KMS-11 (cell line): Measurements from ENCODE around the gene PDZD2.

ENCODE experiments used
- H2AFZ ChIP-seq: fragments of 200-600 bp; sonication (generic); 2 replicates; pipeline ENCODE4 v1.6.1; 2016; ENCODE audit warnings: antibody characterized with exemption, mixed run types, low read depth
- H3K27ac ChIP-seq: fragments of 200-600 bp; sonication (generic); 2 replicates; pipeline ENCODE4 v1.6.1; 2016; ENCODE audit warnings: mild to moderate bottlenecking, mixed run types
- H3K27me3 ChIP-seq: fragments of 200-600 bp; sonication (generic); 2 replicates; pipeline ENCODE4 v1.6.1; 2017; ENCODE audit warnings: mild to moderate bottlenecking, low read depth, mixed run types, moderate library complexity; ENCODE audit not compliant: insufficient read depth
- H3K36me3 ChIP-seq: fragments of 200-600 bp; sonication (generic); 2 replicates; pipeline ENCODE4 v1.6.1; 2017; ENCODE audit warnings: mild to moderate bottlenecking, mixed run types; ENCODE audit not compliant: insufficient read depth
- H3K4me1 ChIP-seq: fragments of 200-600 bp; sonication (generic); 2 replicates; pipeline ENCODE4 v1.6.1; 2016; ENCODE audit warnings: mild to moderate bottlenecking, low read depth, mixed run types; ENCODE audit not compliant: poor library complexity, severe bottlenecking
- H3K4me2 ChIP-seq: fragments of 200-600 bp; sonication (generic); 2 replicates; pipeline ENCODE4 v1.7.0; 2016; ENCODE audit warnings: mild to moderate bottlenecking, mixed run types
- H3K4me3 ChIP-seq: fragments of 200-600 bp; sonication (generic); IDR thresholded peaks from 2 replicates; pipeline ENCODE4 v1.6.1; 2017; ENCODE audit warnings: low read depth, low read length, mixed read lengths; ENCODE audit not compliant: insufficient read depth
- H3K79me2 ChIP-seq: fragments of 200-600 bp; sonication (generic); 2 replicates; pipeline ENCODE4 v1.6.1; 2016; ENCODE audit warnings: low read depth, mixed run types; ENCODE audit not compliant: insufficient read depth
- H3K9ac ChIP-seq: fragments of 200-600 bp; sonication (generic); 2 replicates; pipeline ENCODE4 v1.6.1; 2016; ENCODE audit warnings: mild to moderate bottlenecking, mixed run types
- H4K20me1 ChIP-seq: fragments of 200-600 bp; sonication (generic); 2 replicates; pipeline ENCODE4 v1.6.1; 2016; ENCODE audit warnings: mild to moderate bottlenecking, mixed run types; ENCODE audit not compliant: insufficient read depth
- TF ChIP-seq, protein P1 (sequence below): fragments of 200-600 bp; sonication (generic); conservative IDR thresholded peaks from 2 replicates; pipeline ENCODE4 v1.6.1; 2017; ENCODE audit warnings: low read depth, mild to moderate bottlenecking, antibody characterized with exemption, low read length, moderate library complexity, mixed read lengths

PDZD2 gene

GRCh38 chr5:32123058-32123805 lies 484.3 kb downstream of the PDZD2 start:
- Histone ChIP-seq H4K20me1 (no peaks in the 10 kb centered on the region), H3K4me2 (no peak overlapping the region), H3K36me3 (peaks cover 5% of the 10 kb centered on the region; the same call in 1 of the 2 replicates), H3K27me3 (no peaks in the 10 kb centered on the region), H3K79me2 (no peaks in the 10 kb centered on the region), H3K9ac (no peak overlapping the region), H2AFZ (no peak overlapping the region), H3K27ac (no peak overlapping the region), H3K4me3 (no peak overlapping the region), H3K4me1 (no peaks in the 10 kb centered on the region)
- TF ChIP-seq, protein P1, sequence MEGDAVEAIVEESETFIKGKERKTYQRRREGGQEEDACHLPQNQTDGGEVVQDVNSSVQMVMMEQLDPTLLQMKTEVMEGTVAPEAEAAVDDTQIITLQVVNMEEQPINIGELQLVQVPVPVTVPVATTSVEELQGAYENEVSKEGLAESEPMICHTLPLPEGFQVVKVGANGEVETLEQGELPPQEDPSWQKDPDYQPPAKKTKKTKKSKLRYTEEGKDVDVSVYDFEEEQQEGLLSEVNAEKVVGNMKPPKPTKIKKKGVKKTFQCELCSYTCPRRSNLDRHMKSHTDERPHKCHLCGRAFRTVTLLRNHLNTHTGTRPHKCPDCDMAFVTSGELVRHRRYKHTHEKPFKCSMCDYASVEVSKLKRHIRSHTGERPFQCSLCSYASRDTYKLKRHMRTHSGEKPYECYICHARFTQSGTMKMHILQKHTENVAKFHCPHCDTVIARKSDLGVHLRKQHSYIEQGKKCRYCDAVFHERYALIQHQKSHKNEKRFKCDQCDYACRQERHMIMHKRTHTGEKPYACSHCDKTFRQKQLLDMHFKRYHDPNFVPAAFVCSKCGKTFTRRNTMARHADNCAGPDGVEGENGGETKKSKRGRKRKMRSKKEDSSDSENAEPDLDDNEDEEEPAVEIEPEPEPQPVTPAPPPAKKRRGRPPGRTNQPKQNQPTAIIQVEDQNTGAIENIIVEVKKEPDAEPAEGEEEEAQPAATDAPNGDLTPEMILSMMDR = no peak

DNA sequence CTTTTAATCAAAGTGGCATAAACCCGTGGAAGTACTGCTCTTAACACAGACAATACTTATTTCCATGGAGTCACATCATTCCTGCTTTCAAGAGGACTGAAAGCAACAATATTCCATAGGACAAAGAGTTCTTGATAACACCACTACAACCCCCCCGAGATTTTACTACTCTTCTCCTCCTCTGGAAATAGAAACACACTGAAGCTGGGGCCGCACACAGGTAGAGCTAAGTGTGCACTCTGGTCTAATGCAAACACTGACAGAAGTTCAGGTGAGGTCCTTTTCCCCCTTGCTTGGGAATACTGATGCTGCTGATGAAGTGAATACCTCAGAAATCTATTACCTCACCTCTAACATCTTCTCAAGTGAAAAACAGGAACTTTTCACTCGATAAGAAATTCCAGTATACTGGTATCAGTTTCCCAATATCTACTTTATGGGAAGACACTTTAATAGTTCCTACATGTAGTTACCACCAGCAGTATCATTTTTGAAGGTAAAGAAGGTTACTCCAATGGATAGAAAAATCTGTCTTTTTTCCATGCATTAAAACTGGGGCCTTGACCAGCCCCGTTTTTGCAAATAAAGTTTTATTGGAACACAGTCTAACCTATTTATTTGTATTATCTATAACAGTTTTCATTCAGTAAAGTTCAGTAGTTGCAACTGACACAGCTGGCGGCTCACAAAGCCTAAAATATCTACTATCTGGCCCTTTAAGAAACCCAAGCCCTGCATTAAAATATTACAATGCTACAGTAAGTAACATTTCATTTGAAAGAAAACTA lies 485.2 kb downstream of the PDZD2 start:
- H3K27me3 ChIP-seq = no peaks in the 10 kb centered on the region
- H3K27ac ChIP-seq = no peak overlapping the region
- H3K4me3 ChIP-seq = no peak overlapping the region
- H3K79me2 ChIP-seq = no peaks in the 10 kb centered on the region
- 0 out of 2 replicates have a peak, but pooled peaks cover 5% of the 10 kb centered on the region for H3K36me3 ChIP-seq
- H3K9ac ChIP-seq = no peak overlapping the region
- no peaks in the 10 kb centered on the region for H3K4me1 ChIP-seq
- no peak overlapping the region for H3K4me2 ChIP-seq
- H4K20me1 ChIP-seq = no peaks in the 10 kb centered on the region
- TF ChIP-seq, protein P1 = no peak
- no peak overlapping the region for H2AFZ ChIP-seq

DNA sequence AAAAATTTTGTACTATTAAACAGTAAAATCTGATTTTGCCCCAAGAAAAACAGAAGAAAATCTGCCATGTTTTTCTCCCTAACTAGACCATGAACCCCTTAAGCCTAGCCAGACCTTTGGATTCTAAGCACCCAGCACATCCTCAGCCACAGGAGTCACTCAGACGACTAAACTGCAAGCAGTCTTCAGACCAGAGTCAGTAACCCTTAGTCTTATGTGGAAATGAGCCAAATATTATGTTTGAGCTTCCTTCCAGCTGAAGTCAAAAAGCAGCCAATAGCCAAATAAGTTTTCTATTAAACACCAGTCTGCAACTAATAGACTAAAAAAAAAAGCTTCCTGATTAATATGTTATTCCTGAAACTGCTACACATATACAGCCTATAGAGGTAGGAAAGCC lies 487.8 kb downstream of the PDZD2 start:
- Histone ChIP-seq H2AFZ (no peak overlapping the region), H4K20me1 (no peaks in the 10 kb centered on the region), H3K36me3 (0 out of 2 replicates have a peak, but pooled peaks cover 5% of the 10 kb centered on the region), H3K9ac (no peak overlapping the region), H3K4me3 (no peak overlapping the region), H3K4me2 (no peak overlapping the region), H3K27ac (no peak overlapping the region), H3K4me1 (no peaks in the 10 kb centered on the region), H3K79me2 (no peaks in the 10 kb centered on the region; the same call in 1 of the 2 replicates), H3K27me3 (no peaks in the 10 kb centered on the region)
- TF ChIP-seq, protein P1 = no peak

- Histone ChIP-seq H3K4me3 (no peak overlapping the region), H4K20me1 (no peaks in the 10 kb centered on the region), H3K9ac (no peak overlapping the region), H2AFZ (no peak overlapping the region), H3K4me2 (no peak overlapping the region), H3K27me3 (no peaks in the 10 kb centered on the region), H3K79me2 (no peaks in the 10 kb centered on the region; the same call in 1 of the 2 replicates), H3K36me3 (0 out of 2 replicates have a peak, but pooled peaks cover 5% of the 10 kb centered on the region), H3K4me1 (no peaks in the 10 kb centered on the region), H3K27ac (no peak overlapping the region)
- TF ChIP-seq, protein P1 = no peak
These were observed 488.8 kb downstream of the PDZD2 start for GRCh38 chr5:32127711-32128110.
